HG03520 (cell line): Measurements from ENCODE around the gene GAL3ST2.

Experiments
- ATAC-seq: cut with Tn5 transposase; IDR thresholded peaks from one replicate; pipeline ENCODE4 v1.9.1; 2021; ENCODE audit warnings: mild to moderate bottlenecking, moderate library complexity; ENCODE audit not compliant: unreplicated experiment

Gene GAL3ST2

GRCh38 chr2:241842620-241843211, 66.1 kb downstream of the GAL3ST2 start:
- no peak for ATAC-seq

- ATAC-seq: no peak
Observed at GRCh38 chr2:241843321-241844065, 66.9 kb downstream of the GAL3ST2 start.

DNA sequence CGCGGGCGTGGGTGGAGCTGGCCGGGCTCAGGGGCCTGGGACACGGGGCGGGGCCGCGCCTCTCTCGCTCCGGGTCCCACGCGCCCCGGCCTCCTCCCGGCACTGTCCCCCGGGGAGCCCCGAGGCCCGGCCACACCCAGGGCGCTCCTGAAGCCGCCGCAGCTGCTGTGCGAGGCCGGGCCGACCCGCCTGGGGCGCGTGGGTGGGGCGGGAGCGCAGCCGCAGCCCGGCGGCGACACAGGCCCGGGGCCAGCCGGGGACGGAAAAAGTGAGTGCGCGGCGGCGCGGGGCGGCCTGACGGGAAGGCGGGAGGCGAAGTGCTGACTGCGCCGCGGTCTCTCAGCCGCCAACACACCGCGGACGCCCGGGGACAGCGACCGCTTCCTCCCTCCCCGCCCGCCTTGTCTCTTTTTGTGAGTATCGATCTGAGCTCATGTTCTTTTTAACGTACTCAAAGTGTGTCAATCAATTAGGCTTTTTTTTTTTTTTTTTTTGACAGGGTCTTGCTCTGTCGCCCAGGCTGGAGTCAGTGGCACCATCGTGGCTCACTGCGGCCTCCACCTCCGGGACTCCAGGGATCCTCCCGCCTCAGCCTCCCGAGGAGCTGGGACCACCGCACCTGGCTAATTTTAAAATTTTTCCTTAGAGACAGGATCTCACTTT, 67.6 kb downstream of the GAL3ST2 start:
- peak; percentile 70 for ATAC-seq

GRCh38 chr2:241844831-241845578, 68.4 kb downstream of the GAL3ST2 start:
- no peak for ATAC-seq

DNA sequence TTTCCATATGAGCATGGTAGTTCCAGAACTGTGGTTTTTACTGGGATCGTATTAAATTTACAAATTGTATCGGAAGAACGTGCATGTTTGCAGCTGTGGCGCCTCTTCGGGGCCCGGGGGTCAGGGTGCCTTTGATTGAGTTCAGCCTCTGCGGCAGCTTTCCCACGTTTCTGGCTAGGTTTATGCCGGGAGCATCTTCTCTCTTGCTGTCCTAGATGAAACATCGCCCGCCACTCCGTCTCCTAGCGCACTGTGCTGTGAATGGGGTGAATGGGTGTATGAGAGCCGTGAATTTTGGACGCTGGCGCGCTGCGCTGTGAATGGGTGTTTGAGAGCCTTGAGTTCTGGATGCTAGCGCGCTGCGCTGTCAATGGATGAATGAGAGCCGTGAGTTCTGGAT, 69.8 kb downstream of the GAL3ST2 start:
- ATAC-seq: no peak

DNA sequence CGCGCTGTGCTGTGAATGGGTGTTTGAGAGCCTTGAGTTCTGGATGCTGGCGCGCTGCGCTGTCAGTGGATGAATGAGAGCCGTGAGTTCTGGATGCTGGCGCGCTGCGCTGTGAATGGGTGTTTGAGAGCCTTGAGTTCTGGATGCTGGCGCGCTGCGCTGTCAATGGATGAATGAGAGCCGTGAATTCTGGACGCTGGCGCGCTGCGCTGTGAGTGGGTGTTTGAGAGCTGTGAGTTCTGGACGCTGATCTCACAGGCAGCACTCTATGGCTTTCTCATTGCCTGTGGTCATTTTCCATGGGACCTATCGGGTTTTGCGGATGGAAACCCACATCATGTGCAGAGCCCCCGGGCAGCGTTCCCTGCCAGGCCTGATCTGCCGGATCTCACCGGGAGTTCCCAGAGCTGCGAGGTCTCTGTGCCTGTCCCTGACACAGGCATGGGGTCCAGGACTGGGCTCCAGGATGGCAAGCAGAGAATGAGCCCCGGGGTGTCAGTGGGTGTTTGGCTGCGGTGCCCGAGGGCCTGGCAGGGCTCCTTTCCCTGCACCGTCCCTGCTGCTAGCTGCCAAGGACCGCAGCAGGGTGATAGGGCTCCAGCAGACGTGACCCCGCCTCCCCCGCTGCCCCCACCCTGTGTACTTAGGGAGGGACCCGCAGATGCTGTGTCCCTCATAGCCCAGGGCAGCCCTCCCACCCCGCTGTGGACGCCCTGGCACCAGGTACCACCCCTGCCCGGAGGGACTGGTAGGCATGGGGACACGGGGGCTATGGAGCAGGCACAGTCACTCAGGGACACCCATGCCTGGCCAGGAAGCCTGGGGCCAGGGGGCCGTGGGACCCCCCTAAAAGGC, 72.4 kb downstream of the GAL3ST2 start:
- no peak for ATAC-seq

DNA sequence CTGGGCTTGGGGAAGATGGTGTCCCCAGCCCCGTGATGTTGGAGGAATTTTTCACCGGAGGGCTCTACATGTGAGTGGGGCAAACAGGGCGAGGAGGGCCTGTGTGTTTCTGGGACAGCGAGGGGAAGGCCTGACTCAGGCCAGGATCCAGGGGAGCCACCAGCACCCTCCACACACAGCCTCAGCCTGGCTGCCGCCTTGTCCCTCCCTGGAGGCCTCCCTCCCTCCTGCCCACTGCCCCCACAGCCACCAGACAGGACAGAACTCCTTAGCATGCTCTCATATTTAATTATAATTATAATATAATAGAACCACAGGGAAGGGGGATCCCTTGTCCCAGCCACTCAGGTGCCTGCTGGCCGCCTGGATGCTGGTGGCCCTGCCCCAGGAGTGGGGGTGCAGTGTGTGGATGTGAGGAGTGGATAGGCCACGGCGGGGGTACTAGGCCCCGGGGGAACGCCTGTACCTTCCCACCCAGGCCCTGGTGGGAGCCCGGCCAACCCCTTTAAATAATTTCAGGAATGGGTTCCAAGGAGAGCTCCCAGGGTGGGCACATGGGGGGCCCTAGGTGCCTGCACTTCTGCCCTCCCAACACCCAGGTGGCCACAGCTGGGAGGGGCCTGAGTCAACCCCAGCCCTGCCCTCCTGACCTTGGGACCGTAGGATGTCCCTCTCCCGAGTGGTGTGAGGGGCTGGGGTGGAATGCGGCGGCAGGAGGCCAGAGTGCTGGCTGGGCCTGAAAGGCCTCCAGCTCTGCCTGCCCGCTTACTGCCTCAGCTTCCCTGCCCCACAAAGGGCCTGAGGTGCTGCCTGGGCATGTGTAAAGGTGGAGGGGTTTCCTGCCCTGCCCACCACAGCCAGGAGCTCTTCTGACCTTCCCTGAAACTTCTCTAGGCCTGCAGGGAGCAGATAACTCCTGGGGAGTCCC, 73.3 kb downstream of the GAL3ST2 start:
- no peak for ATAC-seq

- ATAC-seq: no peak
Observed at GRCh38 chr2:241850544-241851324, 74.1 kb downstream of the GAL3ST2 start.

GRCh38 chr2:241851325-241852115, 74.9 kb downstream of the GAL3ST2 start:
- ATAC-seq: no peak

GRCh38 chr2:241852116-241852980, 75.7 kb downstream of the GAL3ST2 start:
- no peak for ATAC-seq

GRCh38 chr2:241852981-241853631, 76.5 kb downstream of the GAL3ST2 start:
- no peak for ATAC-seq
